HG03280 (cell line): ENCODE data around the gene NUDT11.
"Not testable (repeated sequence)": the region's sequence is repeated elsewhere in the genome, so short reads cannot be mapped to it uniquely, and the experiment has no call there.

Experiments used
- ATAC-seq: cut with Tn5 transposase; IDR thresholded peaks from one replicate; pipeline ENCODE4 v1.9.1; 2021; ENCODE audit warnings: mild to moderate bottlenecking, moderate library complexity; ENCODE audit not compliant: unreplicated experiment

Gene NUDT11

DNA sequence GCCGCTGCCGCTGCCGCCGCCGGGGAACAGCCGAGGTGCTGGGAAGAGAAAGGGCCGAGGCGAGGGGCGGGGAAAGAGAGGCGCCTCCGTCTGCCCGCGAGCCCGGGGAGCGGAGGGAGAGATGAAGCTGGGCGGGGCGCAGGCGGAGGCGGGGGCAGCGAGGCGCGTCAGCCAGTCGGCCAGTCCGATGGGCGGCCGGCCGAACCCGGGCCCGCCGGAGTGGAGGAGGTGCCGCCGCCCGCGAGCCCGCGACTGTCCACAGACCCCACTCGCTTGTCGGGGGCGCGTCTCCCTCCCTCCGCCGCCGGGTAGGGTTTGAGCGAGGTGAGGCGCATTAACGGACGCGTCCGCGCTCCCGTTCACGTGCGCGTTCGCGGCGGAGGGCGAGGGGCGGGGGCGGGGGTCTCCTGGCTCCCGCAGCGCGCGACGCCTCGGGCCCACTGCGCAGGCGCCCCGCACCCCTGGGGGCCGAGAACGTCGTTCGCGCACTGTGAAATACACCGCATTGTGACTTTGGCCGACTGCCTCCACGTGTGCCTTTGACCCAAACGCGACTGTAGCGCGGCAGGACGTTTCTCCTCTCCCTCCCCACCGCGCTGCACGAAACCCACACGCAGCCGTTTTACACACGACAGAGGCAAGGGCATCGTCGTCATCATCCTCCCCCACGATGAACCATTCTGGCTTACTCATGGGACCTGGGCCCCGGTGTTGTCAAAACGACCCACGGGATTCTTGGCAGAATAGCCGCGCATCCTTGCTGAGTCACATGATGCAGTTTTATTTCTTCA lies at the start of gene NUDT11:
NUDT11 (minus strand) TSS at position 92 of the 791 bp plus-strand sequence. CDS start 148 bp downstream, outside the sequence.
- ATAC-seq: no peak

- no peak for ATAC-seq
Measured at GRCh38 chrX:51520393-51520792, 24.0 kb upstream of the NUDT11 start.

DNA sequence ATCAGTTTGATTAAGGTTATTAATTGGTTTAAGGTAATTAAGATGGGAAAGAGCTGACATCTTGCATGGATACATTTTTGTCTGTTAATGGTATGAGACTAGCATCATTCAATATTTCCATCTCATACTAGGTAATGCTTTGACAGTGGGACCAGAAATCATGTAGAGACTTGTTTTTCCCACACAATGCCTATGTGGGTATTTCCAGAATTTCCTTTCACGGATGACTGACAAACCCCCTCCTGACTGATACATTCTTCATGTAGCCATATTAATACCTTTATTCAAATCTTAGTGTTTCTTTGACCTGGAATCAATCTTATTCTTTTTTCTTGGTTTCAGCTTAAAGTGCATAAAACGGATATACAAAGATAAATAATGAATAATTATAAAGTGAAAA lies 22.7 kb upstream of the NUDT11 start:
- not testable (repeated sequence) for ATAC-seq

GRCh38 chrX:51507551-51507950 lies 11.2 kb upstream of the NUDT11 start:
- ATAC-seq: no peak

- ATAC-seq: not testable (repeated sequence)
Measured at GRCh38 chrX:51495701-51496488, 497 bp downstream of the NUDT11 start.

- ATAC-seq: no peak
Measured at GRCh38 chrX:51494409-51494808, 2.0 kb downstream of the NUDT11 start.

- no peak for ATAC-seq
Measured at GRCh38 chrX:51487960-51488267, 8.5 kb downstream of the NUDT11 start.

DNA sequence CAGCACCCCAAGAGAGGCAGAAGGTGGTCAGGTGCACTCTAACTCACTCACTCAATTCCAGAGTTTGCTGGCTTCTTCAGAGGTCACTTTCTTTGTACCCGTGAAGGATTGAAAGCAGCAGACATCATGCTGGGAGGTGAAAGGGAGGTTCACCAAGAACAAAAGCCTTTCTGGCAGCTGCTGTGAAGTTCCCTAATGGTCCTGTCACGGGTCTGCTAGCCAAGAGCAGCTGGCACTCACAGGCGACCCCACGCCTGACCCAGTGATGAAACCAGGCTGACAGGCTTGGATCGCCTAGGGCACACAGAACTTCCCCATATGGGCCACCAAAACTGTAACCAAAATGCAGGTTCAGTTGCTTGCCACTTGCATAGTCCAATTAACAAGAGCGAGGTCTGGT lies 11.8 kb downstream of the NUDT11 start:
- no peak for ATAC-seq

DNA sequence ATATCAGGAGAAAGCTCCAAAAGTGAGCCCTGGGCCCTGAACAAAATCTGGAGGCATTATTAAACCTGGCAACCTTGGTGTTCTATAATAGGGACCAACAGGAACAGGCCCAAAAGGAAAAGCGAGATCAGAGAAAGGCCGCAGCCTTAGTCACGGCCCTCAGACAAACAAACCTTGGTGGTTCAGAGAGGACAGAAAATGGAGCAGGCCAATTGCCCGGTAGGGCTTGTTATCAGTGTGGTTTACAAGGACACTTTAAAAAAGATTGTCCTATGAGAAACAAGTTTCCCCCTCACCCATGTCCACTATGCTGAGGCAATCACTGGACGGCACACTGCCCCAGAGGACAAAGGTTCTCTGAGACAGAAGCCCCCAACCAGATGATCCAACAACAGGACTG lies 14.0 kb downstream of the NUDT11 start:
- not testable (repeated sequence) for ATAC-seq

GRCh38 chrX:51476930-51477329 lies 19.5 kb downstream of the NUDT11 start:
- ATAC-seq: no peak

- no peak for ATAC-seq
Measured at GRCh38 chrX:51463322-51463721, 33.1 kb downstream of the NUDT11 start.

DNA sequence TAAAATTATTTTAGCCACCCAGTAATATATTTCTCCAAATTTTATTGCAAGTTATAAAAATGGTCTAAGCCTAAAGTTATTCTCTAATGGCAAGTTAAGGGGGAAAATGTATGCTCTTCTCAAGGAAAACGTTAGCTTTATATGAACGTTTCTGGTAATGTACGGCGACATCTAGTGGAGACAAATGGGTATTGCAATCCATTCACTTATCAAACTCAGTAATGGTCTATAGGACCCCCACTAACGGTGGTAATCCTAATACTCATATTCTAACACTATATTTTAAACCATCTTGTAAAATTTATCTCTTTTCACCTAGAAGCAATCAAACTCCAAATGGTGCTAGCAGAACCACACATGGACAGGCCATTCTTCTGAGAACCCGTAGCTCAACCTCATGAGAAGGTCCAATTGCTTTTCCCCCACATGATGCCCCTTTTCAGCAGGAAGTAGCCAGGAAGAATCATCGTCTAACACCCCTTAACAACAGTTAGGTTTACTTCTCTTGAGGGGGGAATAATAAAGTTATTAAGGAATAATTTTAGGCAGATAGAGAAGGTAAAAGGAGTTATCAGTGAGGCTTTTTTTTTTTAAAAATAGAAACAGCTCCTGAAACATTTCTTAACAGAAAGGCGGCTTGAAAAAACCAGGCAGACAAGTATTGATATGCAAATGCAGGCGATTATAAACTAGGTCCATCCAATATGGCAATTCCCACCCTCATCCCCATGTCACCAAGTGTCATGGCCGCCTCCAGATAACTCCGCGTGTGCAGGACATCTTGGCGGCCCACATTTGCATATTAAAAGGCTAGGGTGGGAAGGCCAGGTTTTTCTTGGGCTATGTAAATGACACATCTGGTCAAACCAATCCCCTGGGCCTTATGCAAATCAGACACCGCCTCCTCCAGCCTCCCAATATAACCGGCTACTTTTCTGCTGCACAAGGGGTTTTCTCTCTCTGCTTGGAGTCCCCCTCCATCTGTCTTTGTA lies 35.0 kb downstream of the NUDT11 start:
- no peak for ATAC-seq

GRCh38 chrX:51459125-51459524 lies 37.3 kb downstream of the NUDT11 start:
- ATAC-seq: no peak

DNA sequence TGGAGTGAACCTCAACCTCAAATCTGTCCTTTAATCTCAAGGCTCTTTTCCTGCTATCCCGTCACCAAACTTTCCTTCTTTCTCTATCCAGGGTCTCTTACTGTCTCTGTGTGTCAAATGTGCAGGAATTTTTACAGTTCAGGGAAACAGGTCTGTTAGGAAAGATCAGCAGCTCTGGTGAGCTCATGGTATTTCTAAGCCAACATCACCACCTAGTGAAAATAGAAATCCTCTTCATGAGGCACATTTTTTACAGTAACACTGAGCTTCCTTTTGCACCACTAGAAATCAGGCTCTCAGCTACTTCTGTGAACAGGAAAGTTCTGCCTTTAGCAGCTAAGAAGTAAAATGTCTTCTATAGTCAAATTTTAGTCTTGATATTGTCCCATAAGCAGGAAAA lies 39.6 kb downstream of the NUDT11 start:
- no peak for ATAC-seq

- no peak for ATAC-seq
Measured at GRCh38 chrX:51456246-51456645, 40.1 kb downstream of the NUDT11 start.

- ATAC-seq: no peak
Measured at GRCh38 chrX:51440365-51440764, 56.0 kb downstream of the NUDT11 start.
